ENCODE data around the gene APLN. TPM values are rescaled to one million over a fixed set of nuclear protein-coding genes. Genes with fewer than 3 reads are reported as not detected.

APLN gene
- total RNA-seq, 2 donors from 2014 or later = 1.7 to 3.5 TPM

DNA sequence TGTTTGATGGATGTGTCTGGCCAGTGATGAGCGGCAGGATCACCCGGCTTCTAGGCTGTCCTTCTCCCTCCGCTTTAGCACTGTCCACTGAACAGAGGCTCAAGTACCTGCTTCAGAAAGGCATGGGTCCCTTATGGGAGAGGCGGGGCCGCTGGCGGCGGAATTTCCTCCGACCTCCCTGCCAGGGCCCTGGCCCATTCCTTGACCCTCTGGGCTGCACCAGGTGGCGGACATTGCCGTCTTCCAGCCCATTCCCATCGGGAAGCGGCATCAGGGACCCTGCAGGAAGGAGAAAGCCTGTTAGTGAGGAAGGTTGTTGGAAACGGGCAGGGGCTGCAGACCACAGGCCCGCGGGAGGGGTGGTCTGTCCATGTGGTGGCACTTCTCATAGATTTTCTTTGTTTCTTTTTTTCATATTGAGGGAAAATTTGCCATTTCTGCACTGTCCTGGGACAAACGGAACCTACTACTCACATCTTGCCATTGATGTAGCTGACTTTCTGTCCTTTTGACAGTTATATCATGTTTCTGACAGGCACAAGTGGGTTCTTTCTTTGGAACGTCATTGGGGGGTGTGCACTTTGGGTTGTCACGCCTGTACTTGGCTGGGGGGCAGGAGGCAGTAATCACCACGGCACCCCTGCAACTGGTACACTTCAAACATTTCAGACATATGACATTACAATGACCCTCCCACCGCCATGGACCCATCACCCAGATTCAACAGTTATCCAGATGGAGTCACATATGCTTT is 6.1 kb downstream of the APLN start:
- TF ChIP-seq POLR2AphosphoS5 (IDR thresholded peaks at IDR 0.05) = no peak
- TF ChIP-seq POLR2A (IDR thresholded peaks at IDR 0.05) = no peak
- TF ChIP-seq, protein P1, sequence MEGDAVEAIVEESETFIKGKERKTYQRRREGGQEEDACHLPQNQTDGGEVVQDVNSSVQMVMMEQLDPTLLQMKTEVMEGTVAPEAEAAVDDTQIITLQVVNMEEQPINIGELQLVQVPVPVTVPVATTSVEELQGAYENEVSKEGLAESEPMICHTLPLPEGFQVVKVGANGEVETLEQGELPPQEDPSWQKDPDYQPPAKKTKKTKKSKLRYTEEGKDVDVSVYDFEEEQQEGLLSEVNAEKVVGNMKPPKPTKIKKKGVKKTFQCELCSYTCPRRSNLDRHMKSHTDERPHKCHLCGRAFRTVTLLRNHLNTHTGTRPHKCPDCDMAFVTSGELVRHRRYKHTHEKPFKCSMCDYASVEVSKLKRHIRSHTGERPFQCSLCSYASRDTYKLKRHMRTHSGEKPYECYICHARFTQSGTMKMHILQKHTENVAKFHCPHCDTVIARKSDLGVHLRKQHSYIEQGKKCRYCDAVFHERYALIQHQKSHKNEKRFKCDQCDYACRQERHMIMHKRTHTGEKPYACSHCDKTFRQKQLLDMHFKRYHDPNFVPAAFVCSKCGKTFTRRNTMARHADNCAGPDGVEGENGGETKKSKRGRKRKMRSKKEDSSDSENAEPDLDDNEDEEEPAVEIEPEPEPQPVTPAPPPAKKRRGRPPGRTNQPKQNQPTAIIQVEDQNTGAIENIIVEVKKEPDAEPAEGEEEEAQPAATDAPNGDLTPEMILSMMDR (IDR thresholded peaks at IDR 0.05) = no peak
- 88% methylated on average over 10 of the region's 20 CpGs for WGBS
- Histone ChIP-seq H3K4me3 (no peak overlapping the region), H3K27me3 (replicated peaks; ENCODE audit: insufficient read depth) (no peaks in the 10 kb centered on the region), H3K36me3 (no peaks in the 10 kb centered on the region), H3K4me1 (replicated peaks) (no peaks in the 10 kb centered on the region), H3K27ac (no peak overlapping the region), H3K9me3 (no peaks in the 10 kb centered on the region)
- intact Hi-C loops (cut with DNase I) = no loop called here
- DNase-seq (ENCODE audit: low spot score) = no peak

DNA sequence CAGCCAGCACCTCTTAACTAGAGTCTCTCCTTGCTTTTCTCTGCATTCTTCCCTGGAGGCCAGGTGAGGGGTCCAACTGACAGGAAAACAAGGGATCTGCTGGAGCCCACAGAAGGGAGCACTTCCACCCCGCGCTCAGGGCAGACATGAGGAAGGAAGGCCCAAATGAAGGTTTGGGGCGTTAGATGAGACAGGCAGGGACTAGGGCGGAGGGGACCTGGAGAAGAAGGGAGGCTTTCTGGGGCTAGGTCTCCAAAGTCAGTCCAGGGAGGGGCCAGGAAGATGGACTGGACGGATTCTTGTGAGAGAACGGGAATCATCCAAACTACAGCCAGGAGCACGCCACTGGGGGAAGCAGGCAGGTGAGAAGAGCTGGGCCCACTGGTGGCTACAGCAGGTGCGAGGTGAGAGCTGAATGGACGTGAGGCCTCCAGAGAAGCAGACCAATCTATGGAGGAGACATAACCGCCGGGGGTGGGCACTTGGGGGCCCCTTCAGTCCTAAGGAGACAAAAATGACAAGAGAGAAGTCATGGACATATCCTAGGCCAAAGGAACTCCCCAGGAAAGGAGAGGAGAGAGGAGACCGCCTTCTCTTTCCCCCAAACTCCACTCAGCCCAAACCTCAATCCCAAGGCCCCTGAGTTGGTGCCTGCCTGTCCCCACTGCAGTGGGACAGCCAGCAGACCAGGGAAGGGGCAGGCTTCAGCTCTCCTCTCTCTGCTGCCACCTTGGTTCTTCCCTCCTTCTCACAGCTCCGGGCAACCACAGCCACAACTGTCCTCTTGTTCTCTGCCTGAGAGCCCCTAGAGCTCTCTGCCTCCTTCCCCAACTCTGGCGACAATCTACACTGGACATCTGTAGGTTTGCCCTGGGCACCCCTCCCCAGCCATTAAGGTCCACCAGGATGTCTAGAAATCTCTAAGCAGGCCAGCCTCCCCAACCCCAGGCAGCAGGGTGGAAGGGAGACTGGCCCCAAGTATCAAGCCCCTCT is 7.0 kb downstream of the APLN start:
- H3K4me1 ChIP-seq (replicated peaks) = no peaks in the 10 kb centered on the region
- DNase-seq (ENCODE audit: low spot score) = no peak
- no peak overlapping the region for H3K27ac ChIP-seq
- intact Hi-C loops (cut with DNase I) = no loop called here
- no peaks in the 10 kb centered on the region for H3K9me3 ChIP-seq
- WGBS = 96% methylated on average over 14 of the region's 14 CpGs
- H3K36me3 ChIP-seq = no peaks in the 10 kb centered on the region
- H3K27me3 ChIP-seq (replicated peaks; ENCODE audit: insufficient read depth) = no peaks in the 10 kb centered on the region
- no peak overlapping the region for H3K4me3 ChIP-seq
- TF ChIP-seq POLR2AphosphoS5 (IDR thresholded peaks at IDR 0.05) = no peak
- TF ChIP-seq, protein P1 (IDR thresholded peaks at IDR 0.05) = no peak
- no peak for TF ChIP-seq POLR2A (IDR thresholded peaks at IDR 0.05)

DNA sequence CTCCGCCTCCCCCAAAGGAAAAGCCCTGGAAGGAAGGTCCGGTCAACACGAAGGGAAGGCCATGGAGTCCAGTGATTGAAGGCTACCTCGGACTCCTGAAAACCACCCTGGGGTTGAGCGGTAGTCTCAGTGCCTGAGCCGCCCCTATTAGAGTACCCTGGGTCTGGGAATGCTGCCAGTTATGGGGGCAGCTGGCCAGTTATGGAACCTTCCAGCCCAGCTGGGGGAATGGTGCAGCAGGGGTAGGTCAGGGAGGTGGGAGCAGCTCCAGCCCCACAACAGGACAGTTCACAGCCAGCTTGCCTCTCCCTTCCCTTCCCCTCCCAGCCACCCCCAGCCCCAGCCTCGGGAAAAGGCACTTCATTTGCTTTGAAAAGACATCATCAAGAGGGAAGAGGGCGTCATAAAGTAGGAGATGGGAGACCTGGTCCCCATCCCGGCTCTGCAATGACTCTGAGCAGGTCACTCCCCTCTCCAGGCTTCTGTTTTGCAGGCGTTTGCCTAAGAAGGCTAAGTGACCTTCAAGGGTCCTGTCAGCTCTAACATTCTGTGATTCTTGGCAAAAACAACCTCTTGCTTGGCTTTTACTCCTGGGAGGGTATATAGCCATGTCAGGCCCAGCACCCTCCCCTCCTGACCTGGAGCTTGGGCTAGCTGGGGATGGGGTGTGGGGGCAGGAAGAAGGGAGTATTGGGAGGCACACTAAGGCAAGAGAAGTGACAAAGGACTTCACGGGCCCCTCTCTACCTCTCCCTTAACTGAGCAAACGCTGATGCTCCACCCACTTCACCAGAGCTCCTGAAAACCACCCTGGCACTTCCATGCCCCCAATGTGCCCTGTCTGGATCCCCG is 8.0 kb downstream of the APLN start:
- no peaks in the 10 kb centered on the region for H3K9me3 ChIP-seq
- H3K4me1 ChIP-seq (replicated peaks) = no peaks in the 10 kb centered on the region
- DNase-seq (ENCODE audit: low spot score) = no peak
- H3K27me3 ChIP-seq (replicated peaks; ENCODE audit: insufficient read depth) = no peaks in the 10 kb centered on the region
- intact Hi-C loops (cut with DNase I) = no loop called here
- TF ChIP-seq POLR2A (IDR thresholded peaks at IDR 0.05) (no peak), POLR2AphosphoS5 (IDR thresholded peaks at IDR 0.05) (no peak)
- TF ChIP-seq, protein P1 (IDR thresholded peaks at IDR 0.05) = no peak
- 91% methylated on average over 12 of the region's 13 CpGs for WGBS
- no peak overlapping the region for H3K4me3 ChIP-seq
- H3K27ac ChIP-seq = no peak overlapping the region
- H3K36me3 ChIP-seq = no peaks in the 10 kb centered on the region

DNA sequence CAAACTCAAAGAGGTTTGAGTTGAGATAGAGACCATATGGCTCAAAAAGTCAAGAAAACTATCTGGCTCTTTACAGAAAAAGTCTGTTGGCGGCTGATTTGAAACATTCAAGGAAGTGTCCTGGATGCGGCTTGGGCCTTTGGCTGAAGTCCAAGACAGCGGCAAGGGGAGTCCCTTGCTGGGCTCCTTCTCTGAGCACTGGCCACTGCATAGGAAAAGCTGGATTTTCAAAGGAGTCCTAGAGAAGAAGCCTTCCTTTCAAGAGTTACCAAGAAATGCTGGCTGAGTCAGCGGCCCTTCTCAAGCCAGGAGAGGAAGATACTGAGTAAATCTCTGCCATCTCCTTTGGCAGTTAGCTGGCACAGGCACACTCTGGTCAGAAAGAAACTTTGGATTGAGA is 12.1 kb downstream of the APLN start:
- no peaks in the 10 kb centered on the region for H3K27me3 ChIP-seq (replicated peaks; ENCODE audit: insufficient read depth)
- DNase-seq (ENCODE audit: low spot score) = no peak
- H3K27ac ChIP-seq = no peak overlapping the region
- no peaks in the 10 kb centered on the region for H3K4me1 ChIP-seq (replicated peaks)
- H3K9me3 ChIP-seq = no peaks in the 10 kb centered on the region
- no peak overlapping the region for H3K4me3 ChIP-seq
- H3K36me3 ChIP-seq = no peaks in the 10 kb centered on the region
- intact Hi-C loops (cut with DNase I) = no loop called here
- TF ChIP-seq, protein P1 (IDR thresholded peaks at IDR 0.05) = no peak
- no peak for TF ChIP-seq POLR2AphosphoS5 (IDR thresholded peaks at IDR 0.05)
- TF ChIP-seq POLR2A (IDR thresholded peaks at IDR 0.05) = no peak
- WGBS = 26% methylated on average over 4 of the region's 4 CpGs
